Hematopoietic multipotent progenitor cell treated with erythropoietin and hydrocortisone succinate and interleukin-3 and kit ligand, for 17 days (in vitro differentiated cells): ENCODE data around the gene PRKG1.

ENCODE experiments used
- DNase-seq: peaks from one replicate; pipeline ENCODE4 v3.0.0-alpha.2; 2015; ENCODE audit warnings: low spot score

Gene PRKG1

GRCh38 chr10:51076299-51076841, 2.1 kb downstream of the PRKG1 start:
- no peak for DNase-seq

DNA sequence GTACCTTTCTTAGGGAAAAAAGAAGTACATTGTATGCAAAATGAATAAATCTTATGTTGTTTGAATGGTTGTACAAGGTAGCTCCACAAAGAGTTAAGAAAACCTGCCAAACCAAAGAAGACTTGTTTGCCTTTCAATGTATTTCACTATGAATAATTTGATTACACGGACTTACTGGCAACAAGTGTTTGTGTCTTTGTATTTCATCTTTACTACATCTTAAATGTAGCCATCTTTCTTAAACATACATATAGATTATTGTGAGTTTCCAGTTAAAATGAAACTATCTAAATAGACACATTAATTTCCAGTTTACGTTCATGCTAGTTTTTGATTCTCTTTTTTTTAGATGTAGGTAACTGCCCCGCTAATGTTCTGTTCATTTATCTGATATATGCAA, 2.8 kb downstream of the PRKG1 start:
- DNase-seq, result no peak

DNA sequence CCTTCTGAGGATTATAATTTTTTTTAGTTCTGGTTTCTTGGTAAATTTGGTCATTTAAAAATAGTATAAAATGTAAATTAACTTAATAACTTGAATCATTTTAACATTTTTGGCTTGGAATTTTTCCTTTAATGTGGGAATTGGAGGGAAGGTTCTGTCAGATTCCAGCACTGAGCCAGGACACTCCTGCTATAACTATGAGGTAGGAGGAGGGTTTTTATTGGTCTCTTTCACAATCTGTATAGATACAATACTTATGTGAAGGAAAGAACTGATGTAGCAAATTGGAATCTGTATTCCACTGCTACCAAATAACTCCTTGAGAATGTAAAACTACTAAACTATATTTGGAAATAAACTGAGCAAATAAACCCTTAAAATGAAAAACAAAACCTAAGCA, 3.2 kb downstream of the PRKG1 start:
- no peak for DNase-seq

- DNase-seq, result no peak
Observed at GRCh38 chr10:51079331-51079730, 5.0 kb downstream of the PRKG1 start.

DNA sequence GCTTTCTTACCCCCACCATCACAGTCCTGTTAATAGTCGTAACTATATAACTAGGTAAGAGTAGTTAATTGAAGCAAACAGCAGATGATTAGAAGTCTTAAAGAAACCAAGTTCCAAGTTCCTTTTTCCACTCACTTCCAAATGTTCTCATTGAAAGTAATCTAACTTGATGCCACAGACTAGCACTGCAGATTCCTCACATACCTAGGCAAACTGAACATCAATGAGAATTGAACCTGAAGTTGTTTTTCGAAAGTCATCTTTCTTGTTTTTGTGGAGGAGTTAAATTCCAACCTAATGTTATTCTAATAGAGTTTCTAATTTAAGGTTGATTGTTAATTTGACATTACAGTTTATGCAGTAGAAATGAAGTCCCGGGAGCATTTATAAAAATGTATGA, 5.5 kb downstream of the PRKG1 start:
- no peak for DNase-seq

- DNase-seq, result no peak
Observed at GRCh38 chr10:51080311-51081006, 6.2 kb downstream of the PRKG1 start.

GRCh38 chr10:51082857-51083256, 8.6 kb downstream of the PRKG1 start:
- no peak for DNase-seq

DNA sequence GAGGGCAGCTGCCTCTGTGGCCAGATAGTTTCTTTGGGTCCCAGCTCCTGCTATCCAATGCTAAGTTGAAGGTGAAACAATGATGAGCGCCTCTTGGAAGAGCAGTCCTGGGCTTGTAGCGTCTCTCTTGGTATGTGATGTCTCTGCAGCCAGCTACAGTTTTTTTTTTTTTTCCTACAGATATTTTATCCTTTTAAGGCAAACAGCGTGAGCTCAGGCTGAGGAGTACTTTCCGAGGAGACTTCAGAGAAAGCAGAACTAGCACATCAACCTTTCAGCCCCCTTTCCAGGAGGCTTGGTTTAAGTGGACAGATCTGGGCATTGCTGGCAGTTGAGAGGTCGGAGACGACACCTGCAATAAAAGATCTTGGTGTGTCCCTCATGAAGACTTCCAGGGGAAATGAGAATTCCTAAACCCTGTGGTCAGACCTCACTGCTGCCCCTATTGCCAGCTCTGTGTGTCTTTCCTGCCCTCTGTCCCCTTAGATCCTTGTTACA, 9.1 kb downstream of the PRKG1 start:
- no peak for DNase-seq

DNA sequence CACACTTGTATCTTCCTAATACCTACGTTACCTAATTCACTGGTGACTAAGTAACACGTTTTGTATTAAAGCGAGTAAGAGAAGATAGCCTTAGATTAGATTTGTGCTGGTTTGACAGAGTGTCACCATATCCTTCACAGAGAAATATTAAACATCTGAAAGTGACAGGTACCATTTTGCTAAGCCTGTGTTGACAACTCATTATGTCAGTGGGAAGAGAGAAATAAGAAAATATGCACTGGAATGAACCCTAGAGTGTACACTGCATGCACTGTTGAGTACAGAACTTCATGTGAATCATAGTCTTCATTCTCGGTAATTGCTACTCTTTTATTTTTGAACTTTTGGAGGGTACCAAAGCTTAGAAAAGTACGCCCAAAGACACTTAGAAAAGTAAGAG, 10.9 kb downstream of the PRKG1 start:
- no peak for DNase-seq

GRCh38 chr10:51086710-51087109, 12.4 kb downstream of the PRKG1 start:
- DNase-seq, result no peak

- no peak for DNase-seq
Observed at GRCh38 chr10:51087114-51087513, 12.8 kb downstream of the PRKG1 start.

- DNase-seq, result no peak
Observed at GRCh38 chr10:51090190-51090589, 15.9 kb downstream of the PRKG1 start.

DNA sequence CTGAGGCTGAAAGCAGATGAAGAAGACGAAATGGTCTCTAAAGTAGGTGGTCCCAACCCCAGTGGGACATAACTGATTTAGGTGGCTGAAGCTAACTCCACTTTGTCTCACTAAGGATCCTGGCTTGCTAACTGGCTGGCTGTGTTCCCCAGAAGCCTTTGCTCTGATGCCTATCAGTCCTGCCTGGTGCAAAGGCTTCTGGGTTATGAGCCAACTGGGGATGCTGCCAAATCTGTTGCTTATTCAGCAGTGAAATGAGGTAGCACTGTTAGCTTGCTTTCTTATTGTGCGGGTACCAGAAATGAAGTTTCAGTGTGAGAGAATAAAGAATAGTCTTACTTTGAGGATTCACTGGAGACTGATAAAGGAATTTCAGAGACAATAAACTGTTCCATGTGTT, 18.1 kb downstream of the PRKG1 start:
- DNase-seq, result no peak

- no peak for DNase-seq
Observed at GRCh38 chr10:51095444-51095843, 21.2 kb downstream of the PRKG1 start.

DNA sequence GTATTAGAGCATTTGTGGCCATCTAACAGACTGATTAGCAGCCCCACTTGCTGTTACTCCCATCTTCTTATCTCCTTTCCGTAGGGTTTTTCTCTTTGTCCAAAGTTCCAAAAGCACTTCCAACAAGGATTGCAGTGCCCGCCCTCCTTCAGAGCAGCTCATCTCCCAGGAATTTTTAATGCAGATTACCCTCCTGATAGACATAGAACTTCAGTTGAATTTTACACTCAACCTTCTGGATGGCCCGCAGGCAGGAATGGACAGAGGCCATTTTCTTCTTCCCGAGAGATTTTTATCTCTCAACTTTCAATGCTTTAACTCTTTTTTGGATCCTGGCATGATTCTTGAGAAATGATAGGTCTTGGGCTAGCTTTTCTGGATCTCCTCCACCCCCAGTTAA, 23.3 kb downstream of the PRKG1 start:
- no peak for DNase-seq

- DNase-seq, result no peak
Observed at GRCh38 chr10:51100221-51100620, 25.9 kb downstream of the PRKG1 start.

- DNase-seq, result no peak
Observed at GRCh38 chr10:51103554-51104217, 29.4 kb downstream of the PRKG1 start.

DNA sequence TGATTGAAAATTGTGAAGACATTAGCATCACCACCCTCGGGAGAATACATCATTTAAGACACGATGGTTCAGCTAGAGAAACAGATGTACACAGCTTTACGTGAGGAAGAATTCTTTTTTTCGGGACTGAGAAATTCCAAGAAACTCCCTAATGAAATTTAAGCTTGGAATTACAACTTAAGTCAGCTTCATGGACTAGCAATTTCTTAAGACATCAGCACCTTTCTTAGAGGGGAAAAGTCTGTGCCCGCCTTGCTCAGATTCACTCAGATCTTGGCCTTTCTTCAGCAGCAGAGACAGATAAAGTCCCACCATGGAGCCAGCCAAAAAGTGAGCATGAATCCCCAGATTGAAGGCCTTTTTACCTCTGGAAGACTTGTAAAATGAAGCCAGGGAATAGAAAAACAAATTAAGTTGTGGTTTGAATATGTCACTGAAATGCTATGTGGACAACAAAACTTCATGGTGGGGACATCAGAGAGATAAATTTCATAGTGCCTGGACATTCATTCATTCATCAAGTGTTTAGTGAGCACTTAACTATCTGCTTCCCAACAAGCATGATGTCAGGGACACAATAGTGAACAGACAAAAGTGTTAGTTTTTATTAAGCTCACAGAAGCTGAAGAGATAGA, 32.1 kb downstream of the PRKG1 start:
- no peak for DNase-seq

DNA sequence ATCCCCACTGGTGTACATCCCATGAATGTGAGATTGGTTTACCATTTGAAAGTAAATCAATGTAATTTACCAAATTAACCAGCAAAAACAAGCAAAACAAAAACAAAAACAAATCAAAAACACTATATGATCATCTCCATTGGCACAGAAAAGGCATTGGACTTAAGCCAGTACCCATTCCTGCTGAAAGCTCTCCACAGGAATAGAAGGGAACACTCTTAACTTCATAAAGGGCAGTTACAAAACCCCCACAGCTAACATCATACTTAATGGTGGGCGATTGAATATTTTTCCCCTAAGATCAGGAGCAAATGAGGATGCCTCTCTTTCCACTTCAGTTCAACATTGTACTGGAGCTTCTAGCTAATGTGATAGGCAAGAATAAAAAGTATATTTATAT, 34.1 kb downstream of the PRKG1 start:
- no peak for DNase-seq

GRCh38 chr10:51109801-51110533, 35.7 kb downstream of the PRKG1 start:
- DNase-seq, result no peak

- no peak for DNase-seq
Observed at GRCh38 chr10:51112013-51112412, 37.7 kb downstream of the PRKG1 start.

DNA sequence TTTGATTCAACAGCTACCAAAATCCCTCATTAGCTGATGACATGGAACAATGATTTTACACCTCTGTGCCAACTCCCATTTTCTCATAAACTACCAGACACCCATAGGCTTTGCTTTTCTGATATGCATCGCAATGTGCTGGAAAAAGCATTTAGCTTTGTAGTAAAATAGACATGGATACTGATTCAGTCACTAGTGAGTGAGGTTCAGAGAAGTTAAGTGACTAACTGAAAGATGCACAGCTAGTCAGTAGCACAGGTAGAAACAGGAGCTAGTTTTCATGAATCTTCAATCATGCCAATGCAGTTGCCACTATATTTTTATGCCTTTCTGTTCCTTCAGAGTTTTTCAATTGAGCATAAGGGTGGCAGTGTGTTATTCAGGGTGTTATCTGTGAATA, 38.7 kb downstream of the PRKG1 start:
- no peak for DNase-seq
